Stimulated activated CD4-positive, alpha-beta T cell treated with anti-CD3 and anti-CD28 coated beads, TNF-alpha, amount 100 ng/mL, for 4 hours (primary cell): ENCODE results near the gene ARL8B.
"Not testable (repeated sequence)": the region's sequence is repeated elsewhere in the genome, so short reads cannot be mapped to it uniquely, and the experiment has no call there.

ENCODE experiments used
- DNase-seq, 3 experiments: peaks; one replicate each; pipeline ENCODE4 v3.0.0-alpha.2; 2020; ENCODE audit warnings: low read depth in 3 of 3

The ARL8B gene

DNA sequence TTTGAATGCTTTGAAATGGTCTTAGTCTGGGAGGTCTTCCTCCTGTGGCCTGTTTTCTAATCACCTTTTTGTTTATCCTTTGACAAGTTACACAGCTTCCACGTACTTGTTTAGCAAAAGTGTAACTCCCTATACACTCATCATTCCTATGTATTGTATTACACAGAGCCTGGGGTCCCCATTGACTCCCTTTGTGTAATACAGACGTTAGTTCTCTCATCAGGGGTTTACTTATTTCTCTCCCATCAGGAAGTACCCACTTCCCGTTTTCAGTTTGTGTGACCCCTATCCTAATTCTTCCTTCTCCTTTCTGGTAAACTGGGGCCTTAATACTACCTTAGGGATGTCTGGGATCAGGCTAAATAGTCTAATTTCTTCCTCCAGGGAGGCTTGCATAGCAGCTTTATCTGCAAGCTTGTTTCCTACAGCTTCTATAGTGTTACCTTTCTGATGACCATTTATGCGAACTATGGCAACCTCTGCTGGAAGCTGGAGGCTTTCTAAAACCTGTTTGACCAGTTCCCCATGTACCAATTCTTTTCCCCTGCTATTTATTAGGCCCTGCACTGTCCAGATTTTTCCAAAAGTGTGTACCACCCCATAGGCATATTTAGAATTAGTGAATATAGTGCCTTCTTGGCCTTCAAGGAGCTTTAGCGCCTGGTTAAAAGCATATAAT lies 22.4 kb downstream of the ARL8B start:
- DNase-seq: no peak

- DNase-seq: no peak
Measured at GRCh38 chr3:5145120-5145519, 23.0 kb downstream of the ARL8B start.

GRCh38 chr3:5147152-5147551 lies 25.1 kb downstream of the ARL8B start:
- not testable (repeated sequence) for DNase-seq

DNA sequence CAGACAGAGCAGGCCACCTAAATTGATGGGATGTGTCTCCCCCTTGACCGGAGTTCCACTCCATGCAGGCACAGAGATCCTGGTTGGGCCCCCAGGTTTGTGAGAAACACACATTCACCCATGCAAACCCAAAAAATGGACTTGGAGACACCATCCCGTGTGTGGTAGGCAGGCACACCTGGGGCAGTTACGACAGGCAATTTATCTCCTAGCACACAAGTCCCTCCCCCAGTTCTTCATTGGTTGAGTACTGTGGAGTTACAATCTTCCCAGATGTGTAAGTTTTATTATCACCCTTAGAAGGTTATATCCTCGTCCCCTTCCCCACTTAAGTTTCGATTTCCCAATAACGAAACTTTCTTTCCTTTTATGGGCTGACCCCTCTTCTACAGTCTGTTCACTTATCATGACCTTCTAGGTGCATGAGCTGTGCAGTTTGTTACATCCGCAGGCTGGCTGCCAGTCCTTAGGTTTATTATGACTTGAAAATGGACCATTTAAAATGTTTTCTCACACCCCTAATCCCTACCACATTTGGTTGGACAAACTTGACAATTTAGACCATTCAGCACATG lies 27.3 kb downstream of the ARL8B start:
- DNase-seq: no peak

DNA sequence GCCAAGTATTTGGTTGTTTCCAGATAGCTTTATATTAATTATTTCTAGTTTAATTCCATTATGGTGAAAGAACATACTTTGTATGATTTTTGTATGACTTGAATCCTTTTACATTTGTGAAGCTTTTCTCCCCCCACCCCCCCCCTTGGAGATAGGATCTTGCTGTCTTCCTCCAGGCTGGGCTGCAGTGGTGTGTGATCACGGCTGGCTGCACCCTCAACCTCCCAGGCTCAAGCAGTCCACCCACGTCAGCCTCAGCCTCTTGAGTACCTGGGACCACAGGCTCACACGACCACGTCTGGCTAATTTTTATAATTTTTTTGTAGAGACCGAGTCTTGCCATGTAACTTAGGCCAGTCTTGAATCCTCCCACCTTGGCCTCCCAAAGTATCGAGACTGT lies 29.5 kb downstream of the ARL8B start:
- DNase-seq: no peak

DNA sequence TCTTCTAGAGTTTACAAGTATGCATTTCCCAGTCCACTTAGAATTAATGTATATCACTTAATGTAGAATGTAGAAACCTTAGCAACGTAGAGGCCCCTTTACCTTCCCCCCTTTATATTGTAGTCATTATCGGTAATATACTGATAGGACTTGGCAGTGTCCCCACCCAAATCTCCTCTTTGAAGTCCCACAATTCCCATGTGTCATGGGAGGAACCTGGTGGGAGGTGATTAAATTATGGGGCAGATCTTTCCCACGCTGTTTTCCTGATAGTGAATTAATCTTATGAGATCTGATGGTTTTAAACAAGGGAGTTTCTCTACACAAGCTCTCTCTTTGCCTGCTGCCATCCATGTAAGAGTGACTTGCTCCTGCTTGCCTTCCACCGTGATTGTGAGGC lies 31.0 kb downstream of the ARL8B start:
- no peak for DNase-seq

DNA sequence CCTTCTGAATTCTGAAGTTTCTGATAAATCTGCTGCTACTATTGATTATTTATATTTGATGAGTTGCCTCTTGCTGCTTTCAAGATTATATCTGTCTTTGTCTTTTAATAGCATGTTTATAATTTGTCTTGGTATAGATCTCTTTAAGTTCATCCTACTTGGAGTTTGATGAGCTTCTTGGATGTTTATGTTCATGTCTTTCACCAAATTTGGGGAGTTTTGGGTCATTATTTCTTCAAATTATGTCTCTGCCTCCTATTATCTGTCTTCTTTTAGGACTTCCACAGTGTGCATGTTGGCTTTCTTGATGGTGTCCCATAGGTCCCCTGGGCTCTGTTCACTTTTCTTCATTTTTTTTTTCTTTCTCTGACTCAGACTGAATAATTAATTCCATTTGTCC lies 33.1 kb downstream of the ARL8B start:
- no peak for DNase-seq

- DNase-seq: no peak
Measured at GRCh38 chr3:5160321-5160720, 38.2 kb downstream of the ARL8B start.

DNA sequence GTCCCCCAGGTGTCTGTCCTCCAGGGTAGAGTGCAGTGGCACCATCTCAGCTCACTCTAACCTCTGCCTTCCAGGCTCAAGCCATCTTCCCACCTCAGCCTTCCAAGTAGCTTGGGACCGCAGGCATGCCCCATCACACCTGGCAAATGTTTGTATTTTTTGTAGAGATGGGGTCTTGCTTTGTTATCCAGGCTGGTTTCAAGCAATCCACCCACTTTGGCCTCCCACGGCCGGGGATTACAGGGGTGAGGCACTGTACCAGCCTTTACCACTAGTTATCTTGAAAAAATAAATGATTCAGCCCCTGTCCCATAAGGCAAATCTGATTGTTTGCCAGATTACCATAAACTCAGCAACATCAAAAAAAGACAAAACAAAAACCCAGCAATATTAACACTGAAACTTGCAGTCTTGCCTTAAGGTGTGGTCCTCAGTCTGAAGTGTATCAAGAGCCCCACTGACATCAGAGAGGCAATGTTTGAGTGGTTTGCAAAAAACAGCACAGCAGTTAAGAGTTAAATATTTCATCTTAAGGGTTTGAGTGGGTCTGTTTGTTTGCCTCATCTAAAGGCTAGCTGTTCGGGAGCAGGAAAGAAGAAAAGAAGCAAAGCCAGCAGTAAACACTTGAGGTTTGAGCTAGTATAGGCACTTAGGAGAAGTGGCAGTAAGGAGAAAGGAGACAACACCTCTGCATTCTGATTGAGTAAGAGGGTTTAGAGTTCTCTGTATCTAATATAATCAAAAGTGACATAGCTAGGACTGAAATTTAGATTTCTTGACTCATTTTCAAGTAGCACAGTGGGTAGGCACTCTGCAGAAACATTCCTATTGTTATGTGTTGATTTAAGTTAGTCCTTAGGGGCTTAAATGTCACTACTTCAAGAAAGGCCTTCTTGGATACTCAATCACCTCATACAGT lies 39.1 kb downstream of the ARL8B start:
- peak in 1 of 3 experiments; percentile 3 for DNase-seq

GRCh38 chr3:5162102-5162501 lies 40.0 kb downstream of the ARL8B start:
- DNase-seq: no peak

DNA sequence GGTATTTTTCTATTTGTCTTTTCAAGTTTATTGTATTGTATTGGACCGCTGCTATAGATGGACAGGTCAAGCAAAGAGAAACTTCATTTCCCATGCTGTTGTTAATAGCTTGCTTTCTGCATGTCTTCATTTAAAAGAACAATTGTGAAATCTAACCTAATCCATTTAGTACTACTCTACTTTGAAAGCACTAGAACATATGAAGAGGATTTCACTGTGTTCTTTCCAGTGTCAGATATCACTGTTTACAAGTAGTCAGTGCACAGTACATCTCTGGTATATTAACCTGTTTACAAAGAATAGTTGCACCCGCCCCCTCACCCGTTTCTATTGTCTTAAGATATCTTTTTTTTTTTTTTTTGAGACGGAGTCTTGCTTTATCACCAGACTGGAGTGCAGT lies 43.6 kb downstream of the ARL8B start:
- DNase-seq: no peak

DNA sequence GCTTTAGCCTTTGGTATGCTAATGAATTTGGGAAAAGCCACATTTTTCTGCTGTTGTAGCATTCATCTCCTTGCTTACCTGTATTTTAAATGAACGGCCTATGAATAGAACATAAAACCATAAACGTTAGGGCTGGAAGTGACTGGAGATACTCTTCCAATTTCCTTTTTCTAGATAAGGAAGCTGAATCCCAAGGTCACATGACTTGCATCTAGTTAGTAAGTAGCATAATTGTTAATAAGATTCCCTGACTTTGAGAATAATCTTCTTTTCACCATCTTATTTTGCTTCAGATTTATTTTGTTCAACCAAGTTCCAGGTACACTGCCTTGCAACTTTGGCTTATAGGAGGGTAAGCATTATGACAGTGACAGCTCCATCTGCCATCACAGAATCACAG lies 44.8 kb downstream of the ARL8B start:
- DNase-seq: no peak

GRCh38 chr3:5168110-5168509 lies 46.0 kb downstream of the ARL8B start:
- DNase-seq: no peak

DNA sequence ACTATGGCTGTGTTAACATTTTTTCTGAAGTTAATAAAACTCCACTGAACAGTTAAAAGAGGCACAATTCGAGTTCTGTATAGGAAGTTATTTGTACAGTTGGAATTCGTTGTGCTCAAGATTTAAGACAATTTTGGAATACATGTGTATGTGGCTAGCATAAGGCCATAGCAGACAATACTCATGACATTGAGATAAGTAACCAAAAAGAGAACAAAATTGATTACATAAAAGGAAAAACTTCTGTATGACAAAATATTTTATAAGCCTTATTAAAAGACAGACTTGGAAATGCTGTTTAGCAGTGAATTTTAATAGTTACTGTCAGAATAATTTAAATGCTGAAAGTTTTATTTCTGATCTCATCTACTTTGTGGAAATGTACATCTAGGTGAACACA lies 47.7 kb downstream of the ARL8B start:
- DNase-seq: no peak

DNA sequence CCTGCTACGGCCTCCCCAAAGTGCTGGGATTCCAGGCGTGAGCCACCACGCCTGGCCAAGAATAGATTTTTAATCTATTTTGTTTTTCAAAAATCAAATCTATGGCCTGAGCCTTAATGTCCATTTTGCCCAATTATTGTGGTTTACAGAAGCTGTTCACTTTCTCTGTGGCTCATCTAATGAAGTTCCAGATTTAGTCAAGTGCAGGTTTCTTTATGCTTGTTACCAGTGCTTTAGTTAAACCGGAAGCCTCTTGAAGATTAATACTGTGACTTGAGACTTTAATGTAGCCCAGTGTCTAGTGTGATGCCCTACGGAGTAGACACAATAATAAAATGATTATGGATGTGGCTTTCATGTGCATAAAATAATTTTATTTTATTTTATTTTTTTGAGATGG lies 48.9 kb downstream of the ARL8B start:
- no peak for DNase-seq

- DNase-seq: no peak
Measured at GRCh38 chr3:5172018-5172417, 49.9 kb downstream of the ARL8B start.

DNA sequence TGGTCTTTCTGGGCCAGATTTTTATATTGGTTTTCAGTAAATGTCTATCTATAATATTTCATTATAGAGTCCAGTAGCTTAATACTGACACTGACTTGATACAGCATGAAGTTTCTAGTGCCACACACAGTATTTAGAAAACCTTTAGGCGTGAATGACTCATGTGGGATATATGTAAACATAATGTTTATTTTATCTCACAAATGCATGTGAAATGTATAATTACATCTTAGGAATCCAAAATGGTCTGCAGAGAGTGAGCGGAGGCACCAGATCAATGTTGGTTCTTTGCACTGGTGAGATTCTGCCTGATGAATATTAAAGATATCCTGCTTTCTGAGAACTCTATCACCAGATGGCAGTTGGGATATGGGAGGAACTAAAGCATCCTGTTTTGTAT lies 56.9 kb downstream of the ARL8B start:
- not testable (repeated sequence) for DNase-seq

- DNase-seq: no peak
Measured at GRCh38 chr3:5181469-5182141, 59.5 kb downstream of the ARL8B start.

DNA sequence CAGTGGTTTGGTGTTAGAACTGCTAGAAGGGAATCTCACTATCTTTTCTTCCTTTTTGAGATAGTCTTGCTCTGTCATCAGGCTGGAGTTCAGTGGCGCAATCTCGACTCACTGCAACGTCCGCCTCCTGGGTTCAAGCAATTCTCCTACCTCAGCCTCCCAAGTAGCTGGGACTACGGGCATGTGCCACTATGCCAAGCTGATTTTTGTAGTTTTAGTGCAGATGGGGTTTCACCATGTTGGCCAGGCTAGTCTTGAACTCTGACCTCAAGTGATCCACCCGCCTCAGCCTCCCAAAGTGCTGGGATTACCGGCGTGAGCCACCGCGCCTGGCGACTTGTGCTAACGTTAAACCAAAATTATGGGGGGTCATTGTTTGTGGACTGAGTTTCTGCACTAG lies 61.6 kb downstream of the ARL8B start:
- not testable (repeated sequence) for DNase-seq

GRCh38 chr3:5184499-5184898 lies 62.4 kb downstream of the ARL8B start:
- no peak for DNase-seq

- DNase-seq: no peak
Measured at GRCh38 chr3:5185093-5185673, 63.1 kb downstream of the ARL8B start.
